ENCODE data around the gene PKIB. TPM values are rescaled to one million over a fixed set of nuclear protein-coding genes. Genes with fewer than 3 reads are reported as not detected.

The PKIB gene
- polyA plus RNA-seq, 4 donors: 6.5 to 80.5 (median 54.9) TPM

- no peak for FAIRE-seq
- 90 to 95% (median 91%) methylated on average over 1 of the region's 1 CpG for WGBS, 3 donors
Measured at GRCh38 chr6:122676146-122676545, 65.9 kb downstream of the PKIB start.

GRCh38 chr6:122676688-122677087 lies 66.5 kb downstream of the PKIB start:
- FAIRE-seq: no peak
- no peak for DNase-seq
- H3K27me3 ChIP-seq (ENCODE audit: control insufficient read depth in 3 of 3, insufficient read depth in 3 of 3, low read length in 3 of 3): no peaks in the 10 kb centered on the region
- no peaks in the 10 kb centered on the region for H3K36me3 ChIP-seq (ENCODE audit: control insufficient read depth in 3 of 3, insufficient read depth in 2 of 3, low read depth in 1 of 3, low read length in 3 of 3)
- H3K27ac ChIP-seq (ENCODE audit: low read depth in 1 of 3, low read length in 2 of 3): no peak overlapping the region
- no peak overlapping the region for H3K4me3 ChIP-seq (ENCODE audit: low read depth in 1 of 3, low read length in 3 of 3)
- H3K9me3 ChIP-seq (ENCODE audit: control insufficient read depth in 2 of 2, insufficient read depth in 1 of 2, low read depth in 1 of 2, low read length in 1 of 2): peaks cover 0 to 3% of the 10 kb centered on the region in 2 donors
- peaks cover 0 to 19% (median 0%) of the 10 kb centered on the region in 3 donors for H3K4me1 ChIP-seq (ENCODE audit: control insufficient read depth in 3 of 3, insufficient read depth in 2 of 3, low read depth in 1 of 3, low read length in 2 of 3)
- WGBS, 3 donors: 63 to 71% (median 65%) methylated on average over 2 of the region's 2 CpGs

More at GRCh38 chr6:122676146-122676545, 65.9 kb downstream of the PKIB start:
- no peak overlapping the region for H3K4me3 ChIP-seq (ENCODE audit: low read depth in 1 of 3, low read length in 3 of 3)
- peaks cover 0 to 22% (median 0%) of the 10 kb centered on the region in 3 donors for H3K4me1 ChIP-seq (ENCODE audit: control insufficient read depth in 3 of 3, insufficient read depth in 2 of 3, low read depth in 1 of 3, low read length in 2 of 3)
- DNase-seq: no peak
- H3K36me3 ChIP-seq (ENCODE audit: control insufficient read depth in 3 of 3, insufficient read depth in 2 of 3, low read depth in 1 of 3, low read length in 3 of 3): no peaks in the 10 kb centered on the region
- no peaks in the 10 kb centered on the region for H3K27me3 ChIP-seq (ENCODE audit: control insufficient read depth in 3 of 3, insufficient read depth in 3 of 3, low read length in 3 of 3)
- no peak overlapping the region for H3K27ac ChIP-seq (ENCODE audit: low read depth in 1 of 3, low read length in 2 of 3)
- peaks cover 0 to 3% of the 10 kb centered on the region in 2 donors for H3K9me3 ChIP-seq (ENCODE audit: control insufficient read depth in 2 of 2, insufficient read depth in 1 of 2, low read depth in 1 of 2, low read length in 1 of 2)

GRCh38 chr6:122677406-122677805 lies 67.2 kb downstream of the PKIB start:
- Histone ChIP-seq H3K4me1 (ENCODE audit: control insufficient read depth in 3 of 3, insufficient read depth in 2 of 3, low read depth in 1 of 3, low read length in 2 of 3) (peaks cover 0 to 15% (median 0%) of the 10 kb centered on the region in 3 donors), H3K27ac (ENCODE audit: low read depth in 1 of 3, low read length in 2 of 3) (no peak overlapping the region), H3K27me3 (ENCODE audit: control insufficient read depth in 3 of 3, insufficient read depth in 3 of 3, low read length in 3 of 3) (no peaks in the 10 kb centered on the region), H3K4me3 (ENCODE audit: low read depth in 1 of 3, low read length in 3 of 3) (no peak overlapping the region), H3K36me3 (ENCODE audit: control insufficient read depth in 3 of 3, insufficient read depth in 2 of 3, low read depth in 1 of 3, low read length in 3 of 3) (no peaks in the 10 kb centered on the region), H3K9me3 (ENCODE audit: control insufficient read depth in 2 of 2, insufficient read depth in 1 of 2, low read depth in 1 of 2, low read length in 1 of 2) (peaks cover 0 to 3% of the 10 kb centered on the region in 2 donors)
- no peak for FAIRE-seq
- no peak for DNase-seq
- WGBS, 3 donors: 88 to 100% (median 95%) methylated on average over 1 of the region's 1 CpG

GRCh38 chr6:122678841-122679240 lies 68.6 kb downstream of the PKIB start:
- Histone ChIP-seq H3K36me3 (ENCODE audit: control insufficient read depth in 3 of 3, insufficient read depth in 2 of 3, low read depth in 1 of 3, low read length in 3 of 3) (no peaks in the 10 kb centered on the region), H3K4me1 (ENCODE audit: control insufficient read depth in 3 of 3, insufficient read depth in 2 of 3, low read depth in 1 of 3, low read length in 2 of 3) (peaks cover 0 to 13% (median 0%) of the 10 kb centered on the region in 3 donors), H3K27me3 (ENCODE audit: control insufficient read depth in 3 of 3, insufficient read depth in 3 of 3, low read length in 3 of 3) (no peaks in the 10 kb centered on the region), H3K4me3 (ENCODE audit: low read depth in 1 of 3, low read length in 3 of 3) (no peak overlapping the region), H3K27ac (ENCODE audit: low read depth in 1 of 3, low read length in 2 of 3) (no peak overlapping the region), H3K9me3 (ENCODE audit: control insufficient read depth in 2 of 2, insufficient read depth in 1 of 2, low read depth in 1 of 2, low read length in 1 of 2) (peaks cover 0 to 3% of the 10 kb centered on the region in 2 donors)
- FAIRE-seq: no peak
- DNase-seq: no peak
- 71 to 83% (median 82%) methylated on average over 3 of the region's 3 CpGs for WGBS, 3 donors

- FAIRE-seq (no peak), DNase-seq (no peak)
- Histone ChIP-seq H3K36me3 (ENCODE audit: control insufficient read depth in 3 of 3, insufficient read depth in 2 of 3, low read depth in 1 of 3, low read length in 3 of 3) (no peaks in the 10 kb centered on the region), H3K27me3 (ENCODE audit: control insufficient read depth in 3 of 3, insufficient read depth in 3 of 3, low read length in 3 of 3) (no peaks in the 10 kb centered on the region), H3K4me3 (ENCODE audit: low read depth in 1 of 3, low read length in 3 of 3) (no peak overlapping the region), H3K4me1 (ENCODE audit: control insufficient read depth in 3 of 3, insufficient read depth in 2 of 3, low read depth in 1 of 3, low read length in 2 of 3) (peaks cover 0 to under 1% (median 0%) of the 10 kb centered on the region in 3 donors), H3K9me3 (ENCODE audit: control insufficient read depth in 2 of 2, insufficient read depth in 1 of 2, low read depth in 1 of 2, low read length in 1 of 2) (no peaks in the 10 kb centered on the region), H3K27ac (ENCODE audit: low read depth in 1 of 3, low read length in 2 of 3) (no peak overlapping the region)
- 87 to 89% (median 88%) methylated on average over 3 of the region's 3 CpGs for whole genome bisulfite sequencing, 3 donors
Measured at GRCh38 chr6:122681705-122682104, 71.5 kb downstream of the PKIB start.

- no peak for FAIRE-seq
- H3K27ac ChIP-seq (ENCODE audit: low read depth in 1 of 3, low read length in 2 of 3): no peak overlapping the region
Measured at GRCh38 chr6:122683989-122684651, 73.9 kb downstream of the PKIB start.

GRCh38 chr6:122692175-122692598 lies 82.0 kb downstream of the PKIB start:
- Histone ChIP-seq H3K9me3 (ENCODE audit: control insufficient read depth in 2 of 2, insufficient read depth in 1 of 2, low read depth in 1 of 2, low read length in 1 of 2) (no peaks in the 10 kb centered on the region), H3K36me3 (ENCODE audit: control insufficient read depth in 3 of 3, insufficient read depth in 2 of 3, low read depth in 1 of 3, low read length in 3 of 3) (no peaks in the 10 kb centered on the region), H3K4me3 (ENCODE audit: low read depth in 1 of 3, low read length in 3 of 3) (no peak overlapping the region), H3K27me3 (ENCODE audit: control insufficient read depth in 3 of 3, insufficient read depth in 3 of 3, low read length in 3 of 3) (no peaks in the 10 kb centered on the region), H3K27ac (ENCODE audit: low read depth in 1 of 3, low read length in 2 of 3) (no peak overlapping the region), H3K4me1 (ENCODE audit: control insufficient read depth in 3 of 3, insufficient read depth in 2 of 3, low read depth in 1 of 3, low read length in 2 of 3) (no peaks in the 10 kb centered on the region)
- 83 to 93% (median 85%) methylated on average over 3 of the region's 3 CpGs for WGBS, 3 donors
- DNase-seq (no peak), FAIRE-seq (no peak)

More at GRCh38 chr6:122683989-122684651, 73.9 kb downstream of the PKIB start:
- H3K9me3 ChIP-seq (ENCODE audit: control insufficient read depth in 2 of 2, insufficient read depth in 1 of 2, low read depth in 1 of 2, low read length in 1 of 2): no peaks in the 10 kb centered on the region
- no peaks in the 10 kb centered on the region for H3K36me3 ChIP-seq (ENCODE audit: control insufficient read depth in 3 of 3, insufficient read depth in 2 of 3, low read depth in 1 of 3, low read length in 3 of 3)
- no peak overlapping the region for H3K4me3 ChIP-seq (ENCODE audit: low read depth in 1 of 3, low read length in 3 of 3)
- DNase-seq: no peak
- WGBS, 3 donors: 67 to 75% (median 67%) methylated on average over 1 of the region's 1 CpG
- no peaks in the 10 kb centered on the region for H3K4me1 ChIP-seq (ENCODE audit: control insufficient read depth in 3 of 3, insufficient read depth in 2 of 3, low read depth in 1 of 3, low read length in 2 of 3)
- no peaks in the 10 kb centered on the region for H3K27me3 ChIP-seq (ENCODE audit: control insufficient read depth in 3 of 3, insufficient read depth in 3 of 3, low read length in 3 of 3)

GRCh38 chr6:122692807-122693580 lies 82.8 kb downstream of the PKIB start:
- FAIRE-seq (no peak), DNase-seq (no peak)
- Histone ChIP-seq H3K36me3 (ENCODE audit: control insufficient read depth in 3 of 3, insufficient read depth in 2 of 3, low read depth in 1 of 3, low read length in 3 of 3) (no peaks in the 10 kb centered on the region), H3K9me3 (ENCODE audit: control insufficient read depth in 2 of 2, insufficient read depth in 1 of 2, low read depth in 1 of 2, low read length in 1 of 2) (no peaks in the 10 kb centered on the region), H3K4me3 (ENCODE audit: low read depth in 1 of 3, low read length in 3 of 3) (no peak overlapping the region), H3K4me1 (ENCODE audit: control insufficient read depth in 3 of 3, insufficient read depth in 2 of 3, low read depth in 1 of 3, low read length in 2 of 3) (no peaks in the 10 kb centered on the region), H3K27me3 (ENCODE audit: control insufficient read depth in 3 of 3, insufficient read depth in 3 of 3, low read length in 3 of 3) (no peaks in the 10 kb centered on the region), H3K27ac (ENCODE audit: low read depth in 1 of 3, low read length in 2 of 3) (no peak overlapping the region)
- WGBS, 3 donors: 69 to 77% (median 73%) methylated on average over 4 of the region's 4 CpGs
